SK-N-SH (cell line): ENCODE data around the gene TOM1L2. TPM values are rescaled to one million over a fixed set of nuclear protein-coding genes. Genes with fewer than 3 reads are reported as not detected.

ENCODE experiments used
- CTCF ChIA-PET: fragments of 300-600, 350-600 bp; formaldehyde crosslinking; extraction: SDS; loops from one replicate; lab custom pipeline; 2021; lab: Yijun Ruan, JAX
- POLR2A ChIA-PET: fragments of 350-600 bp; sonication (Branson Sonifier 250); formaldehyde crosslinking; extraction: SDS; loops from one replicate; lab custom pipeline; 2020; ENCODE audit warnings: antibody characterized with exemption, inconsistent platforms; lab: Yijun Ruan, JAX
- DNase-seq: peaks from one replicate; pipeline ENCODE4 v3.0.0; 2012
- H2AFZ ChIP-seq: fragments of 200-600 bp; sonication (generic); 2 replicates; pipeline ENCODE4 v1.8.1; 2016; ENCODE audit warnings: antibody characterized with exemption, mild to moderate bottlenecking, low read depth
- H3F3A ChIP-seq: fragments of 200-600 bp; sonication (generic); replicated peaks from 2 replicates; pipeline ENCODE3; 2016; ENCODE audit warnings: antibody characterized with exemption, mild to moderate bottlenecking; ENCODE audit not compliant: insufficient read depth
- H3K27ac ChIP-seq, 2 experiments: fragments of 200-500 bp in 1 of 2; fragments of 200-600 bp in 1 of 2; sonication (Bioruptor generic) in 1 of 2; sonication (generic), shearing (Covaris generic) in 1 of 2; 2 replicates each; pipeline versions ENCODE4 v1.5.1 to v1.6.1; 2014 to 2016; ENCODE audit warnings: low read depth in 2 of 2, inconsistent platforms in 1 of 2, low read length in 1 of 2, mild to moderate bottlenecking in 1 of 2, mixed read lengths in 1 of 2
- H3K27me3 ChIP-seq: fragments of 200-600 bp; sonication (generic), shearing (Covaris generic); 2 replicates; pipeline ENCODE4 v1.6.1; 2016; ENCODE audit warnings: mixed run types; ENCODE audit not compliant: insufficient read depth
- H3K36me3 ChIP-seq, 2 experiments: fragments of 200-500 bp in 1 of 2; fragments of 200-600 bp in 1 of 2; sonication (Bioruptor generic) in 1 of 2; sonication (generic) in 1 of 2; replicated peaks in 1 of 2; 2 replicates each; pipeline versions ENCODE3 to v1.5.1; 2014 to 2016; ENCODE audit warnings: low read length in 1 of 2, mild to moderate bottlenecking in 1 of 2; ENCODE audit not compliant: insufficient read depth in 2 of 2, control insufficient read depth in 1 of 2
- H3K4me1 ChIP-seq, 2 experiments: fragments of 200-500 bp in 1 of 2; fragments of 200-600 bp in 1 of 2; sonication (Bioruptor generic) in 1 of 2; sonication (generic), shearing (Covaris generic) in 1 of 2; 2 replicates each; pipeline versions ENCODE4 v1.5.1 to v1.6.1; 2014 to 2016; ENCODE audit warnings: low read depth in 1 of 2, low read length in 1 of 2, mixed run types in 1 of 2; ENCODE audit not compliant: insufficient read depth in 2 of 2, control insufficient read depth in 1 of 2
- H3K4me2 ChIP-seq: fragments of 200-600 bp; sonication (generic), shearing (Covaris generic); 2 replicates; pipeline ENCODE4 v1.6.1; 2017; ENCODE audit warnings: mixed run types
- H3K4me3 ChIP-seq, 2 experiments: fragments of 200-500 bp in 1 of 2; fragments of 200-600 bp in 1 of 2; sonication (Bioruptor generic) in 1 of 2; sonication (generic), shearing (Covaris generic) in 1 of 2; 2 replicates each; pipeline versions ENCODE4 v1.5.1 to v1.8.1; 2014 to 2016; ENCODE audit warnings: low read depth in 2 of 2, inconsistent platforms in 1 of 2, low read length in 1 of 2, mild to moderate bottlenecking in 1 of 2, mixed read lengths in 1 of 2, moderate library complexity in 1 of 2
- H3K79me2 ChIP-seq: fragments of 200-600 bp; sonication (generic); 2 replicates; pipeline ENCODE4 v1.8.1; 2017; ENCODE audit warnings: mild to moderate bottlenecking; ENCODE audit not compliant: insufficient read depth
- H3K9ac ChIP-seq: fragments of 200-600 bp; sonication (generic); 2 replicates; pipeline ENCODE4 v1.6.1; 2017; ENCODE audit warnings: mixed run types
- H3K9me2 ChIP-seq: fragments of 200-600 bp; sonication (generic); 2 replicates; pipeline ENCODE4 v1.6.1; 2017; ENCODE audit warnings: mixed run types
- H3K9me3 ChIP-seq: fragments of 200-600 bp; sonication (generic); 2 replicates; pipeline ENCODE4 v1.6.1; 2017; ENCODE audit warnings: mixed run types, mild to moderate bottlenecking, moderate library complexity
- H4K20me1 ChIP-seq: fragments of 200-600 bp; sonication (generic); 2 replicates; pipeline ENCODE4 v1.6.1; 2017; ENCODE audit warnings: mild to moderate bottlenecking, mixed run types; ENCODE audit not compliant: insufficient read depth
- CHD2 ChIP-seq: fragments of 150-350 bp; IDR thresholded peaks from 2 replicates; pipeline ENCODE4 v1.6.1; 2018; ENCODE audit warnings: low read length; ENCODE audit not compliant: partially characterized antibody
- CTCF ChIP-seq: fragments of 200-600 bp; sonication (generic); IDR thresholded peaks from 2 replicates; pipeline ENCODE4 v1.6.1; 2017; ENCODE audit warnings: antibody characterized with exemption, mild to moderate bottlenecking, moderate library complexity
- FOSL2 ChIP-seq: IDR thresholded peaks from 2 replicates; pipeline ENCODE4 v1.4.0; 2012; ENCODE audit warnings: low read depth, mild to moderate bottlenecking, moderate library complexity, borderline replicate concordance
- FOXM1 ChIP-seq: IDR thresholded peaks from 2 replicates; pipeline ENCODE4 v1.4.0; 2012; ENCODE audit warnings: low read depth, mild to moderate bottlenecking
- IRF3 ChIP-seq: fragments of 150-350 bp; IDR thresholded peaks from 2 replicates; pipeline ENCODE4 v1.6.1; 2016; ENCODE audit warnings: mild to moderate bottlenecking, low read depth, low read length
- MAX ChIP-seq: IDR thresholded peaks from 2 replicates; pipeline ENCODE4 v1.4.0; 2012; ENCODE audit warnings: low read depth
- MXI1 ChIP-seq: IDR thresholded peaks from 2 replicates; pipeline ENCODE4 v1.6.1; 2012; ENCODE audit warnings: mild to moderate bottlenecking, low read depth, low read length, improper control_type of control experiment
- NFIC ChIP-seq: IDR thresholded peaks from 2 replicates; pipeline ENCODE4 v1.4.0; 2012; ENCODE audit warnings: borderline replicate concordance
- NRF1 ChIP-seq: IDR thresholded peaks from 2 replicates; pipeline ENCODE4 v1.6.1; 2012; ENCODE audit warnings: low read depth, mild to moderate bottlenecking, low read length
- RCOR1 ChIP-seq: fragments of 150-350 bp; IDR thresholded peaks from 2 replicates; pipeline ENCODE4 v1.6.1; 2017; ENCODE audit warnings: antibody characterized with exemption, low read length
- TAF1 ChIP-seq: IDR thresholded peaks from 2 replicates; pipeline ENCODE4 v1.6.1; 2012; ENCODE audit warnings: low read depth, mild to moderate bottlenecking, low read length, moderate library complexity, borderline replicate concordance
- USF1 ChIP-seq: IDR thresholded peaks from 2 replicates; pipeline ENCODE4 v1.4.0; 2012; ENCODE audit warnings: low read depth, borderline replicate concordance
- WGBS: methylation state at CpG from one replicate; pipeline ENCODE4 v1.1.6; 2017; ENCODE audit warnings: low lambda C conversion rate; 5-methylcytosine and 5-hydroxymethylcytosine counted together
- polyA plus RNA-seq, 3 experiments: library from polyadenylated mRNA; depleted of rRNA; stranded (reverse); fragments of >200 nt; gene quantifications; 2 replicates each; pipeline ENCODE4 v1.2.3, GENCODE V29; 2012

TOM1L2 gene
- polyA plus RNA-seq, 1 of the 3 experiments (the other 2 are of a cell fraction), result 85.4 TPM

GRCh38 chr17:17911001-17911613 lies 61.1 kb downstream of the TOM1L2 start (continued):
- TF ChIP-seq RCOR1 (peak; percentile 65; the same call in 1 of the 2 replicates), FOXM1 (no peak), USF1 (no peak), NFIC (no peak), CTCF (no peak), CHD2 (no peak), MAX (no peak)
- TF ChIP-seq, all 33 proteins: peak for 5

GRCh38 chr17:17910060-17910459 lies 62.1 kb downstream of the TOM1L2 start:
- no peak for DNase-seq
- Histone ChIP-seq H3K4me3 (no peak overlapping the region), H4K20me1 (no peaks in the 10 kb centered on the region), H2AFZ (no peak overlapping the region), H3K79me2 (peaks cover 14% of the 10 kb centered on the region; the same call in 1 of the 2 replicates), H3K4me1 (peaks cover 13 to 40% of the 10 kb centered on the region in 2 experiments), H3K9me2 (no peaks in the 10 kb centered on the region), H3K27me3 (no peaks in the 10 kb centered on the region), H3K36me3 (peaks cover 8 to 13% of the 10 kb centered on the region in 2 experiments), H3F3A (peaks cover 9% of the 10 kb centered on the region), H3K9me3 (no peaks in the 10 kb centered on the region), H3K4me2 (no peak overlapping the region), H3K9ac (no peak overlapping the region), H3K27ac (peak overlapping the region in 1 of 2 experiments; percentile 96; a peak in 2 of 4 replicates)
- CTCF ChIA-PET, result interaction anchor here (0.6 to 4.3 kb wide), 3 partner anchors 9 to 62 kb away, joined by 3 to 19 read pairs (median 10); partner anchors contain the start of genes DRC3 and TOM1L2
- no peak for TF ChIP-seq MAX
- TF ChIP-seq MXI1, result no peak
- no peak for TF ChIP-seq RCOR1
- no peak for TF ChIP-seq NRF1
- TF ChIP-seq IRF3, result no peak
- TF ChIP-seq FOSL2, result no peak
- no peak for TF ChIP-seq TAF1
- POLR2A ChIA-PET, result interaction anchor here (0.6 kb wide), 1 partner anchor 10 kb away, joined by 3 read pairs; no protein-coding TSS in a partner anchor
- WGBS, result 96% methylated on average over 4 of the region's 4 CpGs
